ENCODE measurements around the gene METTL16. TPM values are rescaled to one million over a fixed set of nuclear protein-coding genes. Genes with fewer than 3 reads are reported as not detected.

METTL16 gene
- total and polyA plus RNA-seq, 2 of the 8 experiments (the other 6 are each of a cell fraction or from before 2014, with no cell fraction given) = 22.8 to 59.4 TPM

- Histone ChIP-seq H3K79me2 (ENCODE audit: control insufficient read depth in 1 of 2, insufficient read depth in 2 of 2, low read length in 2 of 2) (peaks cover 0 to 6% of the 10 kb centered on the region in 2 experiments; a peak in 1 of 4 replicates), H4K20me1 (replicated peaks in 1 of 2; ENCODE audit: control insufficient read depth in 1 of 2, insufficient read depth in 2 of 2, low read length in 2 of 2) (peaks cover 0 to 2% of the 10 kb centered on the region in 2 experiments), H3K14ac (ENCODE audit: insufficient read length) (no peak overlapping the region), H2AK5ac (ENCODE audit: low read depth, low read length) (no peak overlapping the region), H3K27ac (ENCODE audit: low read depth, low read length) (no peak overlapping the region), H3K4me2 (ENCODE audit: insufficient read depth in 1 of 2, low read depth in 2 of 2, low read length in 2 of 2) (no peak overlapping the region), H3K9me3 (ENCODE audit: insufficient read depth in 2 of 2, low read depth in 1 of 2, low read length in 1 of 2) (peaks cover 0 to 8% of the 10 kb centered on the region in 2 experiments; a peak in 1 of 4 replicates), H3K79me1 (ENCODE audit: low read depth, low read length) (no peaks in the 10 kb centered on the region), H4K8ac (ENCODE audit: extremely low read depth, insufficient read depth, low read length) (no peak overlapping the region), H3K4ac (replicated peaks; ENCODE audit: insufficient read length, low read depth, low read length) (no peak overlapping the region), H3K23ac (ENCODE audit: insufficient read length) (no peak overlapping the region), H2AFZ (ENCODE audit: low read length) (no peak overlapping the region), H2BK120ac (replicated peaks; ENCODE audit: low read depth, low read length) (no peak overlapping the region), H3K36me3 (ENCODE audit: control insufficient read depth in 2 of 4, insufficient read depth in 4 of 4, low read length in 3 of 4) (peaks cover 0 to 13% (median 7%) of the 10 kb centered on the region in 4 experiments; a peak in 6 of 8 replicates), H3K9ac (replicated peaks in 1 of 4; ENCODE audit: extremely low read depth in 1 of 4, low read depth in 3 of 4, low read length in 3 of 4) (no peak overlapping the region), H3K18ac (ENCODE audit: extremely low read depth, low read length) (no peak overlapping the region), H4K5ac (ENCODE audit: insufficient read length, low read depth, low read length) (no peak overlapping the region), H3K56ac (replicated peaks; ENCODE audit: insufficient read length, low read depth, low read length) (no peak overlapping the region), H3K23me2 (ENCODE audit: low read depth, low read length) (no peaks in the 10 kb centered on the region), H3K4me1 (replicated peaks in 1 of 4; ENCODE audit: control insufficient read depth in 3 of 4, insufficient read depth in 4 of 4, low read length in 3 of 4) (no peaks in the 10 kb centered on the region), H4K91ac (replicated peaks; ENCODE audit: insufficient read length, low read length) (no peak overlapping the region), H2BK12ac (ENCODE audit: low read depth, low read length) (no peak overlapping the region), H3K27me3 (replicated peaks in 1 of 4; ENCODE audit: control insufficient read depth in 3 of 4, extremely low read depth in 1 of 4, insufficient read depth in 3 of 4, low read length in 3 of 4) (no peaks in the 10 kb centered on the region), H2BK20ac (ENCODE audit: low read length) (no peak overlapping the region), H2BK5ac (ENCODE audit: low read depth, low read length) (no peak overlapping the region), H2BK15ac (ENCODE audit: low read length) (no peak overlapping the region), H3K4me3 (ENCODE audit: extremely low read depth in 1 of 4, insufficient read depth in 2 of 4, low read depth in 3 of 4, low read length in 4 of 4) (no peak overlapping the region)
- TF ChIP-seq TBP (IDR thresholded peaks at IDR 0.05; ENCODE audit: low read depth, low read length) = no peak
- no peak for TF ChIP-seq KDM4A (IDR thresholded peaks at IDR 0.05; ENCODE audit: low read depth, low read length, severe bottlenecking)
- TF ChIP-seq SUZ12 (IDR thresholded peaks at IDR 0.05; ENCODE audit: low read length) = no peak
- WGBS, 2 experiments (ENCODE audit: extremely low coverage in 1 of 2, insufficient coverage in 1 of 2, insufficient read length in 1 of 2, insufficient replicate concordance in 2 of 2, low coverage in 1 of 2, low lambda C conversion rate in 2 of 2, missing lambda C conversion rate in 1 of 2) = 98% methylated on average over 6 of the region's 8 CpGs; no CpG with 5 or more reads in 1 of the 2 experiments
- no peak for DNase-seq (ENCODE audit: low read depth in 1 of 2, low spot score in 2 of 2)
- ChIA-PET POLR2A (ENCODE audit: partially characterized antibody) (no interaction called here), CTCF (ENCODE audit: partially characterized antibody) (interaction anchor here (0.6 kb wide), 1 partner anchor 19 kb away, joined by 3 read pairs; no protein-coding TSS in a partner anchor)
- no peak for FAIRE-seq
Observed at GRCh38 chr17:2444382-2444781, 67.3 kb downstream of the METTL16 start.
